ENCODE measurements around the gene ATXN1L.
"Not testable (repeated sequence)": the region's sequence is repeated elsewhere in the genome, so short reads cannot be mapped to it uniquely, and the experiment has no call there.

ATXN1L gene

DNA sequence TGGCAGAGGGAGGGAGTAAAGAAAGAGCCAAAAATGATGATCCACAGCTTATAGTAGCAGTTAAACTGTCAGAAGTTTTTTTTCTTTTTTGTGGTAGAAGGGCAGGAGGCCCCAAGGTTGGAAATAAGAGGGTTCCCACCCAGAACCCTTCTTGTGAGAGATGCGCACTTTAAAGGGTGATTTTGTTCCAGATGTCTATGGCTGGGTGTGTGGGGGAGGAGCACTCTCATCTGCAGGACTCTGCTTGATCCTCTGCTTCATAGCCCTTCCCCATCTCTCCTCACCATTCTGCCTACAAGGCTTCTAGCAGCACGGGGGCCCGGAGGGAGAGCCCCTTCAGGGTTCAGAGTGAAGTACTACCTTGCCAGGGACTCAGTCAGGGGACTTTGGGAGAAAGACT lies 6.4 kb downstream of the ATXN1L start:
- DNase-seq (ENCODE audit: low read depth, low spot score), result no peak

DNA sequence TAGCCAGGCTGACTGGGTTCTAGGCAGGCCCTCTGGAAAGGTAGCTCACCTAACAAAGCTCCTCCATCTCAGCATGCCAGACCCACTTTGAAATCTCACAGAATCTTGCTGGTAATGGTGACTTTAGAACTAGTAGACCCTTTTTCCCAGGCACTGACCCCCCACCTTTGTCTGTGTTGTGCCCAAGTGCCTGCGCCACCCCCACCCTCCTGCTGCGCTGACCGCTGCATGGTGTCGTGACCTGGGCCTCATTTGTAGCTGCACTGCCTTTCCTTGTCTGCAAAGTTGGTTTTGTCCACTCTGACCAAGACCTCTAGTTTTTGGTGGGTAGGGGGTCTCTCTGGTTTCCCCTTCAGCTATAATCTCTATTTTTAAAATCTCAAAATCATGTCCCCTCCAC lies 6.8 kb downstream of the ATXN1L start:
- DNase-seq (ENCODE audit: low read depth, low spot score), result no peak

DNA sequence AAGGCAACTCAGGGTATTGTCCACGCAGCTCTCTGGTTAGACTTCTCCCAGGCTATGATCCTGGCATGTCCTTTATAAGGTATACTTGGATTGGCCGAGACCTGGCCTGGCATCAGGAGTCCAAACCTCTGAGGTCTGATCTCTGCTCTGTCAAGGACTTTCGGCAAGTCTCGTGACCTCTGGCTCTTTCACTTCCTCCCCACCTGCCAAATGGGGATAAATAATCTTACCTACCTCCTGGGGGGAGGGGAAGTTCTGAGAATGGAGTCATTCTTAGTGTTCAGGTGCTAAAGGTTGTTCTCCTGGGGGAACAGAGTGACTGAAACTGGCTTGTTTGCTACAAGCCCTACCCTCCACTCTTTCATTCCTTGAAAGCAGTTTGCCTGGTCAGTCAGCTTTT lies 7.6 kb downstream of the ATXN1L start:
- no peak for DNase-seq (ENCODE audit: low read depth, low spot score)

DNA sequence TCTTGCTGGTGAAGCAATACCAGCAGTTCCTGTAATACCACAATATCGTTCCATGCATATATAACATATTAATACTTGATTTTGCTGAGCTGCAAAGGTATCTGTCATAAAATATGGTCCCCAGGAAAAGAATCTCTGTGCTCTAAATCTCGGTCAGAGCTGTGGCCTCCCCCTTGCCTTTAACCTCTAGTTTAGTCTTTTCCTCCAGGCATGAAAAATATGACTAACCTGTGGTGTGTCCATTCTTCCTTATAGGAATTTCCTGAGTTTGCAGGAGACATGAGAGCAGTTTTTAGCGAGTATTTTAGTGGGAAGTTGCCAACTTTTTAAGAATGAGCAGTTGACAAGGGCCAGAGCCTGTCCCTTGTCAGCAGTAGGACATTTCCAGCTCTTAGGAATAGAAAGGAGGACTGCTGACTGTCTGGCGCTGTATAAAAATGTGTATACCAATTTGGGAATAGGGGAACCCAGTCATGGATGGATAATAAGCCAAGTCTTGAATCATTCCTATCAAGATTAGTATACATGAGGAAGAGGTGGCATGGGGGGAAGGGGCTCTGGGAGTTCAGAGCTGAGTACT lies 8.7 kb downstream of the ATXN1L start:
- DNase-seq (ENCODE audit: low read depth, low spot score), result no peak

DNA sequence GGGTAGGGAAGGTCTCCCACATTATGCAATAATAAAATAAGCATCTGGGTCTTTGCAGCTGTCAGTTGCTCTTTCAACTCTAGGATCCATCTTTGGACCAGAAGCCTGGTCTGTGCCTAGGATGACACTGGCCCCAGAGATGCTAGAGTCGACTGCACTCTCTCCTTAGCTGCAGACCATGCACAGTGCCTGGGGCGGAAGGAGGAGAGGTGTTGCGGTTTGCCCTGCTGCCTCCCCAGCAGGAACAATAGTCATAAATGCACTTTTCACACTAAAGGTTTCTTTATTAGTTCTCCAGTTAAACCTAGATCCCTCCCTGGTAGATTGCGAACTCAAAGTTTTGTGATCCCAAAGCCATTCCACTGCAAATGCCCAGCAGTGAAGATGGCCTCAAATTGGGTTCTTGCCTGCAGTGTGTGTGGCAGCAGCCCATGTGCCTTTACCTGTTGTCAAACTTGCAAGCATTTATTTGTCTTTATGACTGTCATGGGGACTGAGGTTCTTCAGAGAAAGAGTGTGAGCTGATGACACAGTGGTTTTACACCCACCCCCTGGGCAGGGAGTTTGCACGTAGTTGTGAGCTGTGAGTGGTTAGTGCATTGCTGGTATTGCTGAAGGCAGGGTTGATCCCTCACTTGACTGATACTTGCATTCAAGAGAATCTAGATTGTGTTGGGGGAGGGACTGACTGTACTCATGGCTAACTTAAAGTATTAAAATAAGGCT lies 10.3 kb downstream of the ATXN1L start:
- DNase-seq (ENCODE audit: low read depth, low spot score), result no peak

DNA sequence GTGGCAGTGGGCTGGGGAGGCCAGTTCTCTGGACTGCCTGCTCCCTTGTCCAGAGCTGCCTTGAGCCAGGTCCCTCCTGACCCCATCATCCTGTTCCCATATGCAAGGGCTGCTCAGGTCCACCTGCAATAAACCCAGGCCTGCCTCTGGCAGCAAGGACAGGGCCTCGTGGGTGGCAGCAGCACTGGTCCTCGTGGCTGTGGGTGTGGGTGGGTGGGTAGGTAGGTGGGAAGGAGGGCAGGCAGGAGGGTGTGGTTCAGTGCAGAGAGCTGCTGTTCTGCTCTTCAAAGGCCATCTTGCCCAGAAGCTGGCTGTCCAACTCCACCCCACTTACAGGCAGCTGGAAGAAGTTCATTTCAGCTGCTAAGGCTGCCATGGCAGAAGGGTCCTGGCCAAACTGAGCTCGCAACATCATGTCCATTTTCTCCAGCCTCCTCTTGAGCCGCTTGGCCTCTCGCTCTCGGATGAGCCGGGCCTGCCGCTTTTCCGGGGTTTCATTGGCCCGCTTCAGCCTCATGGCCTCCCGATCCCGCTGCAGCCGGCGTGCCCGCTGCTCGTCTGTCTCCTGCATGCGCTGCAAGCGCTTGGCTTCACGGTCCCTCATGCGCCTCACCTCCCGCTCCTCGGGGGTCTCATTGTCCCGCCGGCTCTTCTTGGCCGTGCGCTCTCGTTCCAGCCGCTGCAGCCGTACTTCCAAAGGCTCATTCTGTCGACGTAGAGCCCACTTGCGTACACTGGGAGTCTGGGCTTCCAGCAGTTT lies 14.2 kb downstream of the ATXN1L start:
- no peak for DNase-seq (ENCODE audit: low read depth, low spot score)

DNA sequence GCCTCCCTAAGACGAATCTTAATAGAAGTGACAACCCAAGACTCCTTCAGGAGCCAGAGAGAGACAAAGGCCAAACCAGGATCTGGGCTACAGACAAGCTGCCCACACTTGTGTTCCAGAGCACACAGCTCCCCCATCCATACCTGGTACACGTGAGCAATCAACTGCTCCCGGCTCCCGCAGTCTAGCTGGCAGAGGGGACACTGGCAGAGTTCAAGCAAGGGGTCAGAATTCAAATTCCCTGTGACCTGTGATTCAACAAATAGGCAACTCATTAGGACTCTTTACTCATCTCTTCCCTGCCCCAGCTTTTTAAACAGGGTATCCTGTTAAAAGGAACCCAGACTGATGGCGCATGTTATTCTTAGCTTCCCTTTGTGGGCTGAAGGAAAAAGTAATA lies 18.2 kb downstream of the ATXN1L start:
- no peak for DNase-seq (ENCODE audit: low read depth, low spot score)

DNA sequence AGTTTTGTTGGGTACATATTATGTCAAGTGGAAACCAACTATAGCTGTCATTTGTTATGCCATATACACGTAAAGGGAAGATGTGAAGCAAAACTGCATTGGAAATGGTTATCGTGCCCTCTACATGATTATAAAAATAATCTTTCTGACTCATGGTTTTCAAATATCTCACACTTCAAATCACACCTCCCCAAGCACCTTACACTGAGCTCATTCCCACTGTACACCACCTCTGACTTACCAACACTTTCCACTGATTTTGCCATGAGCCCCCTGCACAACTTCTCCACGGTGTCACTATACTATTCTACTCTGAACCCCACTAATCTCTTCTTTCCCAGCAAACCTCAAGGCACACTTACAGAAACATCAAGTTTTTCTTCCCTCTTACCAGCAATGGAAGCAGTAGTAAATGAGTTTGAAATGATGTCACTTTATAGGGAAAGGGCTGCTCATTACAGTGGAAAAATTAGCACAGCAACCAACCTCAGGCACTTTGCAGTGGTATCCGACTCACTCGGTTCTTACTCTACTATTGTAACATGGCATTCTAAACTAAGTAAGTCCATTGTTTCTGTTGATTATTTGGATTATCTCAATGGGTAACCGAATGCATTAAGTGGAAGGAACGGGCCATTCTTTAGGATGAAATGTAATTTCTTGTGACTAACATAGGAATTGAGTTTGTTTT lies 19.5 kb downstream of the ATXN1L start:
- DNase-seq (ENCODE audit: low read depth, low spot score), result no peak

DNA sequence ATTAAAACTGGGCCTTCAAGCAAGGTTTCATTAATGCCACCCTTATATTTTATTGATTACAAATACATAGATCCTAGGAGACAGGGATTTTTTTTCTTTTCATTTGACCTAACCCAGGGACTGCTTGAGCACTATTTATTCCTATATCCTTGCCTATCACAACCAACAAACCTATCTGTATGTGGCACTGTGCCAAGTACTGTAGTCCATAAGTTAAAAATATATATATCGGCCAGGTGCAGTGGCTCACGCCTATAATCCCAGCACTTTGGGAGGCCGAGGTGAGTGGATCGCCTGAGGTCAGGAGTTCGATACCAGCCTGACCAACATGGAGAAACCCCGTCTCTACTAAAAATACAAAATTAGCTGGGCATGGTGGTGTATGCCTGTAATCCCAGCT lies 21.4 kb downstream of the ATXN1L start:
- not testable (repeated sequence) for DNase-seq (ENCODE audit: low read depth, low spot score)

DNA sequence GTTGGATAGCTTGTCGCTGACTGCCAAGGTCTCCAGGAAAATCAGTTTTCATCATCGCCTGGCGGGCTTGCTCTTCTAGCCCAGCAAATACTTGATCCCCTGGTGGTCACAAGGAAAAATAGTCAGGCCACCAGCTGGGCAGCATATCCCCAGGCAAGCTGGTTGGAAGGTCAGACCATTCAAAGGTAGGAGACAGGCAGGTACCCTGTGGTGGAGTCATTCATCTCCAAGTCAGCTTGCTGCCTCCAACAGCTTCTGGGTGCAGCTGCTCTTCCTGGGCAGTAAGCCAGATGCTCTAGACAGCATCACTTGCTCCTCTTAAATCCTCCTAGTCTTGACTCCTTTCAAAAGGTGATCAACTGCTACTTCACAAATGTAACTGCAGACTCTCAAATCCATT lies 22.2 kb downstream of the ATXN1L start:
- no peak for DNase-seq (ENCODE audit: low read depth, low spot score)

DNA sequence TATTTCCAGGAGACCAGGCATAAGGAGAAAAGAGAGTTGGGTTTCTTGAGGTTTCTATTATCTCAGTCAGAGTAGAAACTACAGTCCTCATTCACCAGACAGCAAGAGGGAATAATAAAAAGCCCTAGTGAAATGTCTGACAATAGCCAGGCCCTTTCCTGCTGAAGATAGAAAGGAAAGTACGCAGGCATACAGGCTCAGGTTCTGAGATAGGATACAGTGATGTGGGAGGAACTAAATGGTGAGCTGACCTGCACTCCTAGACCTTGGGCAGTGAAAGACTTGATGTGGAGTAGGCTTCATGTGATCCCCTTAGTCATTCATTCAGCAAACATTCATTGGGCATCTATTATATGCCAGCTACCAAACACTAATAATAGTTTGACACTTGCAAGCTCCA lies 23.3 kb downstream of the ATXN1L start:
- DNase-seq (ENCODE audit: low read depth, low spot score), result no peak

DNA sequence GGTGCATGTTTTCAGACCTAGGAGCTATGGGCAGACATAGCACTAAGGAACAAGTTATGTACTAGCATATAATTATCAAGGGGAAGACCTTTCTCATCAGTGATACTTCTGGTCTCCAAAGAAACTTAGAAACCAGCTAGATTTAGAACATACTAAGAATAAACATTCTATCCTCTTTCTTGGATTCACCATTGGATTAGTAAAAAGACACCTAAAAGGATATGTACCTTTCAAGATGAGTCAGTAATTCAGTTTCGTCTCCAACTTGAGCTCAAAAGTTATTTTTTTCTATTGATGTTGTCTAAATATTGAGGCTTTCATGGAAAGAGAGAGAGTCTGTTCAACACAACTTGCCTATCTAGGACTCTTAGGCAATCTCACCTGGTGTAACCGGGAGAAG lies 25.0 kb downstream of the ATXN1L start:
- no peak for DNase-seq (ENCODE audit: low read depth, low spot score)

DNA sequence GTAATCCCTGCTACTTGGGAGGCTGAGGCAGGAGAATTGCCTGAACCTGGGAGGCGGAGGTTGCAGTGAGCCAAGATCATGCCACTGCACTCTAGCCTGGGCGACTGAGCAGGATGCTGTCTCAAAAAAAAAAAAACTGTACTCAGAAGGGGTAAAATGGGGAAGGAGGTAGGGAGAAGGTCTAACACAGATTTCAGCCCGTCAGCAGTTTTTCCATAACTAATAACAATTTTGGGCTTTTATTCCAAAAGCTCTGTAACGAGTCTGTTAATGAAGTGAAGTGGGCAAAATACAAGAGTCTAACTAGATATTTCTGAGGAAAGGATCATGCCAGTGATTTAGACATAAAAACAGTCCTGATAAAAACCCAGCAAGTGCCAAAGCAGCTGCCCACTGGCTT lies 27.4 kb downstream of the ATXN1L start:
- no peak for DNase-seq (ENCODE audit: low read depth, low spot score)

DNA sequence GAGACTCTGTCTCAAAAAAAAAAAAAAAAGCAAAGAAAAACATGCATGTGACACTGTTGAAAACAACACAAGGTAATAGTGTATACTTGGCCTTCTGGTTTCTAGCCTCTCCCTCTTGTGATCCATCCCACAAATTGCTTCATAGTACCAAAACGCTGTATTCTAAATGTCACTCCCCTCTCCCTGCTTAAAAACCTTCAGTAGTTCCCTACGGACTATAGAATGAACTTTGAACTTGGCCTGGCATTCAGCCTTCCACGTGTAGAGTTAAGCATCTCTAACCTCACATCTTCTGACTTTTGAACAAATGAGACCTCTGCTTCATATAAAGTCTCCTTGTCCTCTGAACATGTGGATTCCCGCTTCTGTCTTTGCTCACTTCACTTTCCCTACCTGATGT lies 33.1 kb downstream of the ATXN1L start:
- no peak for DNase-seq (ENCODE audit: low read depth, low spot score)

DNA sequence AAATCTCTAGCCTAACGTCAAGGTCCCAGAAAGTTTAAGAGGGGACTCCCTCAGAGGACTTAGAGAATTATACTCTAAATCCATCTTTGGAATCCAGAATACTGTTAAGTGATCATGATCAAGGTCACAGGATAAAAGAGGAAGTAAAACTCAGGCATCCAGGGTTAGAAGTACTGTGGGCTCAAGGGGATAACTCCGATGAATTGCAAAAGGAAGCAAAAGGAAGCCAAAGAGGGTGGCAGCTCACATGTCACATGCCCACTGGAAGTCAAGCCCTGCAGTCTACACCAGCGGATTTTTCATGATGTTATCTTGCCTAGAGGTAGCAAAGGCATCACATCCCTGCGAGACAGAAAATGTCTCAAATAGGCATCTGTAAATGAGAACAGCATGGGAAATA lies 34.4 kb downstream of the ATXN1L start:
- no peak for DNase-seq (ENCODE audit: low read depth, low spot score)

DNA sequence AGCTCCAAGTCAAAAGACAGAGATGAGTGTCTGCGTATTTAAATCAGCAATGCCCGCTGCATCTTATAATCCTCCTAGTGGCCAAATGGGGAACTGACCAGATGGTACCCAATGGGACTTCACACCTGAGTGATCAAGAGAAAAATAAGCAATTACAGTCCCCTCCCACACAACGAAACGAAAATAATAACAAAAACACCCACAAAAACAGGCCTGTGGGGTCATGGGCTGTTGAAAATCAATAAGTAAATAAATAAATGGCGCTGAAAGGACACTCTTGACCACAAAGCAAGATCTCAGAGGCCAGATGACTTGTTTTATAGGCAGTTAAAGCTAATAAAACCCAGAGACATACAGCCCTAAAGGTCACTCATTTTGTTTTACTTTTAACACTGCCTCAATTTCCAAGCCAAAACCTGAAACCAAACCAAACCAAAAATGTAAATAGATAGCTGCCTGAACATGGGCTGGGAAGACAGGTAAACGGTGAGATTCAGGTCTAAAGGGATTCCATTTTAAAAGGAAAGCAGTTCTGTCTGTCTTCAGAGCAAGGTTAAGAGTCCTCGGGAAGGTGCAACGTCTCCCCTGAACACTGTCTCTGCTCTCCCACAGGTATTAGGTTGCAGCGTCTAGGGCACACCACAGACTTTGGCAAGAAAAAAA lies 36.9 kb downstream of the ATXN1L start:
- peak; percentile 45 for DNase-seq (ENCODE audit: low read depth, low spot score)

DNA sequence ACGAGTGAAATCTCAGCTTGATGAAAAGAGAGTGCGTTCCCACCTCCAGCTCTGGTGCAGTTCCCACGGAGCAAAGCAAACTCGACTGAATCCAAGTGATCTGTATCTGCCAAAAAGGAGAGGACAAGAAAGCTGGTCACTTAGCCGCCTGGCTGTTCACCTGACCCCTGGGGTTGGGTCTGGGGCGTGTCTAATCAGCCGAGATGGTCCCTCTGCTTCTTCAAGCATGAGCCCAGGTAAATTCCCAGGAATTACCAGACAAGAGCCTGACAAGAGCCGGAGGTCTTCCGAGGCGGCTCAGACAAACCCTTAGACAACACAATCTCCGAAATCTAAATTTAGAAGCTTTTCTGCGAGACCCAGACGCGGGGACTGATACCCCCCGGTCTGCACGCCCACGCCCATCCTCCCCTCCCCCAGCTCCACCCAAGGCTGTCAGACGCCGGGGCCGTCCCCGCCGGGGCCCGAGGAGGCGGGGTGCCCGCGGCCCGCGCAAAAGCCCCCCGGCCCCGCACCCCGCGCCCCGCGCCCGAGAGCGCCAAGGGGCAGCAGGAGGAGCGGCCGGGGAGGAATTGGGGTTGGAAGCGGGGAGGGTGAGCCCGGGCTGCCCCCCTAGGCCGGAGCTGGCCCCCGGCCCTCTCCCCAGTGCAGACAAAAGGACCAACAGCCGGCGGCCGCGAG lies 37.5 kb downstream of the ATXN1L start:
- no peak for DNase-seq (ENCODE audit: low read depth, low spot score)

DNA sequence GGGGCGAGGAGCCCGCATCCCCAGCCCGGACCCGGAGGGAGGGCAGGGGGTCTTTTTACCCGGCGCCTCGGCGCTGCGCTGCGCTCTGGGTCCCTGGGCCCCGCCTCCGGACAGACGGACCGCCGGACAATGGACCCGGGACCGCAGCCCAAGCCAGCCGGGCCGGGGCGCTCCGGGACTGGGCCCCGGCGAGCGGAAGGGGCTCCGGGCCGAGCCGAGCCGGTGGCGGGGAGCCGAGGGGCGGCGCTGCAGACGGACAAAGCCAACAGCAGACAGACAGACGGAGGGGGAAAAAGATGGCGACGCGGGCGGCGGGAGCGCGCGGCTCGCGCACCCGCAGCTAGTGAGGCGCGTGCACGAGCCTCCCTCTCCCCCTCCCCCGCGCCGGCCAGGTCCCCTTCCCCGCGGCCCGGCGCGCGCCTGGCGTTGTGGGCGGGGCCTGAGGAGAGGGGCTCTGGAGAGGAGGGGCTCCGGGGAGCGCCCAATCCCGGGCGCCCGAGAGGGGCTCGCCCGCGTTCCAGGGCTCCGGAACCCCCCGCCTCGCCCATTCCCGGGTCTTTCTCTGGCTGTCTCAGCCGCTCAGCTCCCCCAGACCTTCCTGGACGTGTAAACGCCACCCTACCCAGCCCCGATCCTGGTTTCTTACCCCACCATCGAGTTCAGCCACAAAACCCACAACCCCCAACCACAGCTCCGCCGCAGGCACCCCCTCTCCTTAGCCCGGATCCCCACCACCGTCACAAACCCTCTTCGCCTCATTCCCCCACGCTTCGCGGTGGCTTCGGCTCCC lies 38.3 kb downstream of the ATXN1L start, which contains the start of gene ZNF821:
Gene ZNF821, minus strand, starts transcription at position 334 of the 790 bp plus-strand sequence. CDS start 4,236 bp downstream, outside the sequence.
- DNase-seq (ENCODE audit: low read depth, low spot score), result peak; percentile 26

DNA sequence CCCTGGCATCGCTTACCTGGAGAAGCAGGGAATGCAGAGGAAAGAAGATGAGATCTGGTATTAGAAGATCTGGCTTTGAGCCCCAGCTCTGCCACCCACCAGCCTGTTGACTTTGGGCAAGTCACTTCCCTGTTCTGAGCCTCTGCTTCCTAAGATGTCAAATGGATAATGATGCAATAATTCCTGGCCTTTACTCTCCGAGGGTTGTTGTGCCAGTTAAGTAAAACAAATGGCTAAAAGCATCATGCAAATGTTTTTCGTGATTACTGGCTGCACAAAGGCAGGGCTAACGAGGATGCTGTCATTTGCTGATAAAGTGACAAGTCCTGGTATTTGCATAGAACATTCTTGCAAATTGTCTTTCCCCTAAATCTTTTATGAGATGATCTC lies 39.5 kb downstream of the ATXN1L start:
- no peak for DNase-seq (ENCODE audit: low read depth, low spot score)

DNA sequence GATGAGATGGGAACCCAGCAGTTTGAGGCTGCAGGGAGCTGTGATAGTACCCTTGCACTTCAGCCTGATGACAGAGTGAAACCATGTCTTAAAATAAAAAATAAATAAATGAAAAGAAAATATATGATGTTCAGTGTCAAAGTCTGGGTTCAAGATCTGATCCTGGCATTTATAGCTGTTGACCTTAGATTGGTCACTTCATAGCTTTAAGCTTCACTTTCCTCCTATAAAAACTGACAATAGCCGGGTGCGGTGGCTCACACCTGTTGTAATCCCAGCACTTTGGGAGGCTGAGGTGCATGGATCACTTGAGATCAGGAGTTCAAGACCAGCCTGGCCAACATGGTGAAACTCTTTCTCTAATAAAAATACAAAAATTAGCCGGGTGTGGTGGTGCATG lies 43.4 kb downstream of the ATXN1L start:
- no peak for DNase-seq (ENCODE audit: low read depth, low spot score)

DNA sequence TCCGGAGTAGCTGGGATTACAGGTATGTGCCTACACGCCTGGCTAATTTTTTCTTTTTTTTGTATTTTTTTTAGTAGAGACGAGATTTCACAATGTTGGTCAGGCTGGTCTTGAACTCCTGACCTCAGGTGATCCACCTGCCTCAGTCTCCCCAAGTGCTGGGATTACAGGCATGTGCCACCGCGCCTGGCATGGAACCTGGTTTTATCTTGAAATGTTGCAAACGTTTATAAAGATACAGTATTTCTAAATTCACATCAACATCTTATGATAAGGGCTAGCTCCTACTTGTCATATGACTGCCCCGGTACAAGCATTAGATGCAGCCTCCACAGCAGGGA lies 48.1 kb downstream of the ATXN1L start:
- DNase-seq (ENCODE audit: low read depth, low spot score), result no peak
